ENCODE data around the gene SLC66A3. TPM values are rescaled to one million over a fixed set of nuclear protein-coding genes. Genes with fewer than 3 reads are reported as not detected.

The SLC66A3 gene
- total and polyA plus RNA-seq, 2 donors (not counting 3 experiments of a cell fraction or from before 2014, with no cell fraction given): 14.3 to 31.4 TPM

DNA sequence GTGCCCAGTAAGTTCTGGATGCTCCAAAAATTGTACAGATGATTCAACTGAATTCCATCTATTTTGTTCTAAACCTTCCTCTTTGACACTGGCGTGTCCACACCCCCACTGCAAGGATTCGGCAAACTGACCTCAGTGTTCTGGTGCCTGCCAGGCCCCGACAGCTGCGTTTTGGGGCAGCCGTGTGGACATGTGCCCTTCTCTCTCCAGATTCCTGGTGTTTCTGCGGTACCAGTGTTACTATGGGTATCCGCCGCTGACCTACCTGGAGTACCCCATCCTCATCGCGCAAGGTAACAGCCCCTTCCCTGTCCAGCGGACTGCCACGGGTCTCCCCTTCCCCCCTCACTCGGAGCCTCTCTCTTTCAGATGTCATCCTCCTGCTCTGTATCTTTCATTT is 5.0 kb downstream of the SLC66A3 start:
- no peaks in the 10 kb centered on the region for H4K20me1 ChIP-seq (replicated peaks; ENCODE audit: control insufficient read depth, extremely low read depth, insufficient read depth, low read length)
- no peaks in the 10 kb centered on the region for H3K36me3 ChIP-seq (ENCODE audit: control insufficient read depth in 2 of 2, extremely low read depth in 1 of 2, insufficient read depth in 2 of 2, low read length in 2 of 2)
- H3K4me1 ChIP-seq (ENCODE audit: control insufficient read depth, extremely low read depth, insufficient read depth, low read length): peaks cover 5% of the 10 kb centered on the region
- no peaks in the 10 kb centered on the region for H3K27me3 ChIP-seq (ENCODE audit: control insufficient read depth in 2 of 2, insufficient read depth in 2 of 2, low read length in 2 of 2)
- no peak overlapping the region for H3K9ac ChIP-seq (replicated peaks; ENCODE audit: extremely low read depth, insufficient read depth, low read length)
- H3K27ac ChIP-seq (ENCODE audit: insufficient read depth, low read depth, low read length): no peak overlapping the region
- intact Hi-C loops (cut with micrococcal nuclease): no loop called here
- DNase-seq (ENCODE audit: low read depth, low spot score) (no peak), FAIRE-seq (no peak)
- no TSS peak for BruUV-seq (replicated peaks)
- H3K4me2 ChIP-seq (ENCODE audit: insufficient read depth, low read length): no peak overlapping the region
- H2AFZ ChIP-seq (ENCODE audit: low read depth, low read length): no peak overlapping the region
- dilution Hi-C loops (cut with MboI; ENCODE audit: extremely low pct_ligation_motif_present, low sequenced_read_pairs): no loop called here
- POLR2A ChIA-PET: no interaction called here
- H3K79me2 ChIP-seq (ENCODE audit: control insufficient read depth, insufficient read depth, low read length): no peaks in the 10 kb centered on the region
- H3K9me3 ChIP-seq (replicated peaks; ENCODE audit: control insufficient read depth, insufficient read depth, low read length): no peaks in the 10 kb centered on the region
- H3K9me1 ChIP-seq (replicated peaks; ENCODE audit: control insufficient read depth, extremely low read depth, insufficient read depth, low read length): no peaks in the 10 kb centered on the region
- no peak overlapping the region for H3K4me3 ChIP-seq (replicated peaks in 1 of 3; ENCODE audit: insufficient read depth in 1 of 3, low read depth in 1 of 3, low read length in 3 of 3)
- CTCF ChIA-PET: no interaction called here
- TF ChIP-seq GATA2 (IDR thresholded peaks at IDR 0.05; ENCODE audit: insufficient read depth, insufficient read length, low read depth, low read length) (no peak), POLR2A (IDR thresholded peaks at IDR 0.05; ENCODE audit: low read depth, low read length) (no peak), POLR2AphosphoS5 (IDR thresholded peaks at IDR 0.05; ENCODE audit: insufficient read depth, low read depth, low read length) (no peak), MYC (IDR thresholded peaks at IDR 0.05; ENCODE audit: low read depth, low read length) (no peak), JUN (IDR thresholded peaks at IDR 0.05; ENCODE audit: borderline replicate concordance, insufficient read depth, insufficient read length, low read depth) (no peak), EZH2 (IDR thresholded peaks at IDR 0.05; ENCODE audit: borderline replicate concordance, low read depth, low read length, severe bottlenecking) (no peak), FOS (IDR thresholded peaks at IDR 0.05; ENCODE audit: borderline replicate concordance, insufficient read depth, low read length) (no peak)
- TF ChIP-seq, protein P1, sequence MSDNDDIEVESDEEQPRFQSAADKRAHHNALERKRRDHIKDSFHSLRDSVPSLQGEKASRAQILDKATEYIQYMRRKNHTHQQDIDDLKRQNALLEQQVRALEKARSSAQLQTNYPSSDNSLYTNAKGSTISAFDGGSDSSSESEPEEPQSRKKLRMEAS (IDR thresholded peaks at IDR 0.05; ENCODE audit: insufficient read depth, insufficient read length): no peak
- TF ChIP-seq, protein P2, sequence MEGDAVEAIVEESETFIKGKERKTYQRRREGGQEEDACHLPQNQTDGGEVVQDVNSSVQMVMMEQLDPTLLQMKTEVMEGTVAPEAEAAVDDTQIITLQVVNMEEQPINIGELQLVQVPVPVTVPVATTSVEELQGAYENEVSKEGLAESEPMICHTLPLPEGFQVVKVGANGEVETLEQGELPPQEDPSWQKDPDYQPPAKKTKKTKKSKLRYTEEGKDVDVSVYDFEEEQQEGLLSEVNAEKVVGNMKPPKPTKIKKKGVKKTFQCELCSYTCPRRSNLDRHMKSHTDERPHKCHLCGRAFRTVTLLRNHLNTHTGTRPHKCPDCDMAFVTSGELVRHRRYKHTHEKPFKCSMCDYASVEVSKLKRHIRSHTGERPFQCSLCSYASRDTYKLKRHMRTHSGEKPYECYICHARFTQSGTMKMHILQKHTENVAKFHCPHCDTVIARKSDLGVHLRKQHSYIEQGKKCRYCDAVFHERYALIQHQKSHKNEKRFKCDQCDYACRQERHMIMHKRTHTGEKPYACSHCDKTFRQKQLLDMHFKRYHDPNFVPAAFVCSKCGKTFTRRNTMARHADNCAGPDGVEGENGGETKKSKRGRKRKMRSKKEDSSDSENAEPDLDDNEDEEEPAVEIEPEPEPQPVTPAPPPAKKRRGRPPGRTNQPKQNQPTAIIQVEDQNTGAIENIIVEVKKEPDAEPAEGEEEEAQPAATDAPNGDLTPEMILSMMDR (IDR thresholded peaks at IDR 0.05; ENCODE audit: extremely low read depth in 1 of 2, insufficient read depth in 1 of 2, low read depth in 1 of 2, low read length in 2 of 2): no peak
